Mesothelial cell of epicardium (in vitro differentiated cells): ENCODE data around the gene CEMP1. TPM values are rescaled to one million over a fixed set of nuclear protein-coding genes. Genes with fewer than 3 reads are reported as not detected.
"Not testable (repeated sequence)": the region's sequence is repeated elsewhere in the genome, so short reads cannot be mapped to it uniquely, and the experiment has no call there.

Source experiments
- DNase-seq, 2 experiments: peaks; one replicate each; pipeline ENCODE4 v3.0.0; 2021; ENCODE audit warnings: low spot score in 2 of 2; ENCODE audit not compliant: unreplicated experiment in 2 of 2
- H3K27ac Mint-ChIP-seq: 2 replicates; pipeline ENCODE4 v1.8.0; 2021; ENCODE audit warnings: mixed read lengths
- H3K27me3 Mint-ChIP-seq: 2 replicates; pipeline ENCODE4 v1.8.0; 2021; ENCODE audit warnings: low read depth, mixed read lengths
- H3K36me3 Mint-ChIP-seq: 2 replicates; pipeline ENCODE4 v1.8.0; 2021; ENCODE audit warnings: mixed read lengths
- H3K4me1 Mint-ChIP-seq: 2 replicates; pipeline ENCODE4 v1.8.0; 2021; ENCODE audit warnings: mixed read lengths
- H3K4me3 Mint-ChIP-seq: 2 replicates; pipeline ENCODE4 v1.8.0; 2021; ENCODE audit warnings: mild to moderate bottlenecking, moderate library complexity, mixed read lengths
- H3K9me3 Mint-ChIP-seq: 2 replicates; pipeline ENCODE4 v1.8.0; 2021; ENCODE audit warnings: mixed read lengths
- total RNA-seq: library from RNA; stranded (reverse); gene quantifications from 3 replicates; pipeline ENCODE4 v1.2.1, GENCODE V29; 2021
- TF ChIP-seq, protein P1 (sequence below): fragments of 200-600 bp; sonication (generic); IDR thresholded peaks from one replicate; pipeline ENCODE4 v1.5.0; 2021; ENCODE audit warnings: antibody characterized with exemption; ENCODE audit not compliant: unreplicated experiment

The CEMP1 gene
- total RNA-seq, 1 donor from 2014 or later: 1.1 TPM

DNA sequence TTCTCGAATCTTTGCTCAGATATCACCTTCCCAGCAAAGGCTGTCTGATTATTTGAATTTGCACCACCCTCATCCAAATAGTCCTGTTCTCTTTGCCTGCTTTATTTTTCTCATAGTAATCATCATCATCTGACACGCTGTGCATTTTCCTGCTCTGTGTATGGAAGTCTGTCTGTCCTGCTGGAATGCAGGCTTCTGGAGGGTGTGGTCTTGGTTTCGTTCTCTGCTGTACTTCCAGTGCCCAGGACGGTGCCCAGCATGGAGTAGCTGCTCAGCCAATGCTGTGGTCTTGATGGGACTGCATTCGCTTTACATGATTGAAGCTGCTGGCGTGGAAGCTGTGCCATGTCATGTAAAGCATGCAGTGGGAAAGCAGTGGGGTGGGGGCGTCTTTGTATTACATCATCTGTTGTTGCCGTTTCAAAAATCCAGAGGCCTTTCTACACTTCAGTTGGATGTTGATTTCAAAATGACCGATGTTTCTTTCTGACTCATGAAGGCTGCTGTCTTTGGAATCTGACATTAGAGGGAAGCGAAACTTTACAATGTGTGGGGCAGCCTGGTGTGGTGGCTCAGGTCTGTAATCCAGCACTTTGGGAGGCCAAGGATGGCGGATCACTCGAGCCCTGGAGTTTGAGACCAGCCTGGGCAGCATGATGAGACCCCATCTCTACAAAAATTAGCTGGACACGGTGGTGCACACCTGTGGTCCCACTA, 23.7 kb upstream of the CEMP1 start:
- H3K27ac Mint-ChIP-seq, H3K9me3 Mint-ChIP-seq, H3K36me3 Mint-ChIP-seq, H3K27me3 Mint-ChIP-seq, H3K4me1 Mint-ChIP-seq, DNase-seq, H3K4me3 Mint-ChIP-seq: not testable (repeated sequence)

DNA sequence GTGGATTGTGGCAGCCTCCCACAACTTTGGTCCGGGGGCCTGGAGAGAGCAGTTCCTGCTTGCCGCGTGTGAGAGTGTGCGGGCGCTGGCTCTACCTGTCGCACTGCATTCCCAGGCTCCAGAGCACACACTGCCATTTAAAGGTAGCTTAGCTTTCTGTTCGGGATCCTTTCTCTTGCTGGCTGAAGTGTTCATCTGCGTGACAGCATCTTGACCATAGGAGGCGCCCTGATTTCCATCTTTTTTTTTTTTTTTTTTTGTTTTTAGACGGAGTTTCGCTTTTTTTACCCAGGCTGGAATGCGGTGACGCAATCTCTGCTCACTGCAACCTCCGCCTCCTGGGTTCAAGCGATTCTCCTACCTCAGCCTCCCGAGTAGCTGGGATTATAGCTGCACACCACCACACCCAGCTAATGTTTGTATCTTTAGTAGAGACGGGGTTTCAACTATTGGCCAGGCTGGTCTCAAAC, 20.2 kb upstream of the CEMP1 start:
- TF ChIP-seq, protein P1, sequence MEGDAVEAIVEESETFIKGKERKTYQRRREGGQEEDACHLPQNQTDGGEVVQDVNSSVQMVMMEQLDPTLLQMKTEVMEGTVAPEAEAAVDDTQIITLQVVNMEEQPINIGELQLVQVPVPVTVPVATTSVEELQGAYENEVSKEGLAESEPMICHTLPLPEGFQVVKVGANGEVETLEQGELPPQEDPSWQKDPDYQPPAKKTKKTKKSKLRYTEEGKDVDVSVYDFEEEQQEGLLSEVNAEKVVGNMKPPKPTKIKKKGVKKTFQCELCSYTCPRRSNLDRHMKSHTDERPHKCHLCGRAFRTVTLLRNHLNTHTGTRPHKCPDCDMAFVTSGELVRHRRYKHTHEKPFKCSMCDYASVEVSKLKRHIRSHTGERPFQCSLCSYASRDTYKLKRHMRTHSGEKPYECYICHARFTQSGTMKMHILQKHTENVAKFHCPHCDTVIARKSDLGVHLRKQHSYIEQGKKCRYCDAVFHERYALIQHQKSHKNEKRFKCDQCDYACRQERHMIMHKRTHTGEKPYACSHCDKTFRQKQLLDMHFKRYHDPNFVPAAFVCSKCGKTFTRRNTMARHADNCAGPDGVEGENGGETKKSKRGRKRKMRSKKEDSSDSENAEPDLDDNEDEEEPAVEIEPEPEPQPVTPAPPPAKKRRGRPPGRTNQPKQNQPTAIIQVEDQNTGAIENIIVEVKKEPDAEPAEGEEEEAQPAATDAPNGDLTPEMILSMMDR: peak; percentile 14
- H3K9me3 Mint-ChIP-seq, H3K4me1 Mint-ChIP-seq, H3K4me3 Mint-ChIP-seq, H3K36me3 Mint-ChIP-seq, H3K27me3 Mint-ChIP-seq, DNase-seq: not testable (repeated sequence)
- peak overlapping the region; percentile 96 for H3K27ac Mint-ChIP-seq

DNA sequence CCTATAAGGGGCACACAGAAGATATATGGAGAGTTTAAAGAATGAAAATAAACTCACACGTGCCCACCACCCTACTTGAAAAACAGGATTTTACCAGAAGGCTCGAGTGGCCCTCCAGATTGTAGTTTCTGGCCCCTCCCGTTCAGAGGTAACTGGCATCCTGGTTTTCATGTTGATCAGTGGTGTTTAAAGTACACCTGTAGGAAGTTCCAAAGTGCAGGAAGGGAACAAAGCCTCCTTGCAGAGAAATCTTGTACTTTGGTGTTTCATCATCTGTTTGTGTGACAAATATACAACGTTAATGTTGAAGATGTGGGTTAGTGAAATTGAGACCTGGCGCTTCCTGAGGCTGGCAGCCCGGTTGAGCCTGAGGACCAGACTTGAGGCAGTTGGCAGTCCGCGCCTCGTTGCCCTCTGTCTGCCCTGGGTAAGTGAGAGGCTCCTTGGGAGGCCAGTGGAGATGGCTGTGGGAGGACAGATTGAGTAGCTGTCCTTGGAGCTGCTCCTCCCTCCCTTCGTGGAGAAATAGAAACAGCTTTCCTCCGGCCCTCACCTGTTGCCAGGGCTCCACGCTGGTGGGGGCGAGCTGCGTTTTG, 19.2 kb upstream of the CEMP1 start:
- H3K4me1 Mint-ChIP-seq, H3K27me3 Mint-ChIP-seq, H3K27ac Mint-ChIP-seq, DNase-seq, H3K4me3 Mint-ChIP-seq, H3K36me3 Mint-ChIP-seq, H3K9me3 Mint-ChIP-seq: not testable (repeated sequence)

DNA sequence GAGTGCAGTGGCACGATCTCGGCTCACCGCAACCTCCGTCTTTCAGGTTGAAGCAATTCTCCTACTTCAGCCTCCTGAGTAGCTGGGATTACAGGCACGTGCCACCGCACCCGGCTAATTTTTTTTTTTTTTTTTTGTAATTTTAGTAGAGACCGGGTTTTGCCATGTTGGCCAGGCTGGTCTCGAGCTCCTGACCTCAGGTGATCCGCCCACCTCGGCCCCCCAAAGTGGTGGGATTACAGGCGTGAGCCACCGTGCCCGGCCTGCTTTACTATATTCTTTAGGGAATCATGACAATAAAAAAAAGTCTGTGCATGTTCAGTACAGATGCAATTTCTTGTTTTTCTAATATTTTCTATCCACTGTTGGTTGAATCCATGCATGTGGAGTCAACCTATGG, 12.6 kb upstream of the CEMP1 start:
- H3K9me3 Mint-ChIP-seq, H3K27ac Mint-ChIP-seq, H3K27me3 Mint-ChIP-seq: not testable (repeated sequence)

DNA sequence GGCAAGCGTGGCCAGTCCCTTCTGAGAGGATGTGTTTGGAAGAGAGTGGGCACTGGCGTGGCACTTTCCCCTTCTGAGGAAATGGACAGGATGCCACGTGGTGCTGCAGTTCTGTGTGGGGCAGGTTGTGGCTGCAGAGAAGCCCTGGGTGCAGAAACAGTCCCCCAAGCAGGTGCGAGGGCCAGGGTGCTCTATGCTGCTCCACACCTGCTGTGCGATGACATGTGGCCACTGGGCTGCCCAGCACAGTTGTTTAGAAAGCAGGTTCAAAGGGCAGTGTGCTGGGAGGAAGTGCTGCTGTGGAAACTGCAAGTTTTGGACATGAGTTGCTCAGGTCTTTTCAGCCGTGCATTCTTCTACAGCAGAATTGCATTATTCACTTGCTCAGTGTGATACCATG, 10.2 kb upstream of the CEMP1 start:
- not testable (repeated sequence) for H3K4me3 Mint-ChIP-seq, H3K9me3 Mint-ChIP-seq, DNase-seq, H3K36me3 Mint-ChIP-seq, H3K27me3 Mint-ChIP-seq, H3K27ac Mint-ChIP-seq
- peaks cover 10% of the 10 kb centered on the region for H3K4me1 Mint-ChIP-seq

More for the DNA sequence above, 12.6 kb upstream of the CEMP1 start:
- not testable (repeated sequence) for DNase-seq, H3K4me3 Mint-ChIP-seq, H3K4me1 Mint-ChIP-seq, H3K36me3 Mint-ChIP-seq

DNA sequence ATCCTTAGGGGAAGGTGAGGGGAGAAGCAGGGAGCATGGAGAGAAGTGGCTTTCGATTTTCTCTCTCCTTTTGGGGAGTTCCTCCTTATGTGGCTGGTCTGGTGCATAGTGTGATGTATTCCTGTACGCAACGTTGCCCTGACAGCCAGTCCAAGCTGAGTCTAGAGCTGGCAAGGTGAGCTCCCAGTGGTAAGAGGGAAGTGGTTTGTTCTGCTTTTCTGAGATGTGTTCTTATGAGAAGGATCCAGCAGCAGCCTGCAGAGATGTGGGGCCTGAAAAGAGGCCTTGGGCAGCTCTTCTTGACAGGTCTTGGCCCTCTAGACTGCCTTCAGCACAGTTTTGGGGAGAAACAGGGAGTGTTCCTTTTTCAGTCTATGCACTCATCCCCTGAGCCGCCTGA, 9.7 kb upstream of the CEMP1 start:
- H3K27ac Mint-ChIP-seq, H3K4me3 Mint-ChIP-seq, H3K27me3 Mint-ChIP-seq, DNase-seq, H3K36me3 Mint-ChIP-seq, H3K9me3 Mint-ChIP-seq: not testable (repeated sequence)
- H3K4me1 Mint-ChIP-seq: peaks cover 10% of the 10 kb centered on the region

DNA sequence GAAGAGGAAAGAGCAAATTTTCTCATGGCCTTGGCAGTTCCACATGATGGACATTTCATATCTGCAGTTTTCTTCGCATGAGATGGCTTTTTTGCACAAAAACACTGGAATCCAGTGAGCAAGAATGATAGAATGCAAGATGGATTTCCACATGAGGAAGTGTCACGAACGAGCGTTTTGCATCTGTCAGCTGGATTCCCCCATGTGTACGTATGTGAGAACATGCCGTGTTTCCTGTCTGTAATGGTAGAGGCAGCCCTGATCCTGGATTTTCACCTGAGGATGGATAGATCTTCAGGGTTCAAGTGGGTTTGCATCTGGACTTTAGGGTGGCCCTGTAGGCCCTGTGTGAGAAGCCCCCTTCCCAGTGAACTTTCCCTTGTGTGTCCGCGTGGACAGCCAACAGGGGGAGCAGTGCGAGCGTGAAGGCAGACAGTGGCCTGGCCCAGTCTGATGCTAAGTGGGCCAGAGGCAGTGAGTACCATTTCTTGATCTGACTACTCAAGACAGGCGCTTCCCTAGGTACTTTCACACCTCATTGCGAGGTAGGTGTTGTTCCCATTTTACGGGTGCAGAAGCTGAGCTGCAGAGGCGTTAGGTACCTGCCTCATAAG, 8.7 kb upstream of the CEMP1 start:
- H3K9me3 Mint-ChIP-seq, DNase-seq, H3K36me3 Mint-ChIP-seq, H3K27ac Mint-ChIP-seq, H3K27me3 Mint-ChIP-seq: not testable (repeated sequence)
- H3K4me3 Mint-ChIP-seq: peak overlapping the region; percentile 68
- TF ChIP-seq, protein P1: peak; percentile 21
- peaks cover 10% of the 10 kb centered on the region for H3K4me1 Mint-ChIP-seq

DNA sequence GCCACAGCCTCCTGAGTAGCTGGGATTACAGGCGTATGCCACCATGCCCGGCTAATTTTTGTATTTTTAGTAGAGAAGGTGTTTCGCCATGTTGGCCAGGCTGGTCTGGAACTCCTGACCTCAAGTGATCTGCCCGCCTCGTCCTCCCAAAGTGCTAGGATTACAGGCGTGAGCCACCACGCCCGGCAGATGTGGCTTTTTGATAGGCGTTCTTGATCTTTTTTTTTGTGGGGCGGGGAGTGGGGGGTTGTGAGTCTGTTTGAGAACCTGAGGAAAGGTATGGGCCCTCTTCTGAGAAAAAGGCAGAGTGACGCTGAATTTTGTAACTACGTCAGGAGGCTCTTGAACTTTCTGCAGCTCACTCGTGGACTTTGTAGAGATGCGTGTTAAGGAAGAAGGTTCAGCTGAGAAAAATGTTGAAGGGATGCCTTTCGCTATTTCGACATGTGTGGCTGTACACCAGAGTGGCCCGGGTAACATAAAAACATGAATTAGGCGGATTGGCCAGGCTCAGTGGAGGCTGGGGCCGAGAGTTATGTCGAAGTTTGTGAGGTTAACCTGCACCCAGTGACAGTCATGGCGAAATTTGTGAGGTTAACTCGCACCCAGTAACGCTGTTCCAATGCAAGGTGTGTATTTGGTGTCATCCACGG, 8.1 kb upstream of the CEMP1 start:
- not testable (repeated sequence) for H3K36me3 Mint-ChIP-seq, H3K27me3 Mint-ChIP-seq, H3K9me3 Mint-ChIP-seq, DNase-seq
- Mint-ChIP-seq H3K4me1 (peaks cover 10% of the 10 kb centered on the region), H3K27ac (peak overlapping the region; percentile 66), H3K4me3 (peak overlapping the region; percentile 68)
